Transverse colon (tissue), 4 donors: ENCODE data around the gene CNTRL.

Experiments
- CTCF ChIP-seq, 5 experiments: fragments of 200-600 bp in 3 of 5; fragments of 450-650 bp in 2 of 5; sonication (generic) in 3 of 5; IDR thresholded peaks; 1 replicate in 2 of 5; 2 replicates in 3 of 5; pipeline ENCODE4 v1.5.1; 2016 to 2017; ENCODE audit warnings: antibody characterized with exemption in 5 of 5, inconsistent platforms in 3 of 5, mild to moderate bottlenecking in 2 of 5, moderate library complexity in 1 of 5
- EP300 ChIP-seq: sonication (generic); formaldehyde crosslinking; IDR thresholded peaks from one replicate; pipeline ENCODE4 v1.6.1; 2017; ENCODE audit warnings: antibody characterized with exemption, low read depth
- POLR2A ChIP-seq: fragments of 450-650 bp; IDR thresholded peaks from one replicate; pipeline ENCODE4 v1.6.1; 2016; ENCODE audit warnings: antibody characterized with exemption, mild to moderate bottlenecking, moderate library complexity
- POLR2AphosphoS5 ChIP-seq, 3 donors: sonication (generic); formaldehyde crosslinking; IDR thresholded peaks; one replicate each; pipeline ENCODE4 v1.6.1; 2016; ENCODE audit warnings: antibody characterized with exemption in 3 of 3

GRCh38 chr9:121182101-121182836 lies 107.5 kb downstream of the CNTRL start:
- TF ChIP-seq CTCF (IDR thresholded peaks at IDR 0.05) (no peak), POLR2AphosphoS5 (IDR thresholded peaks at IDR 0.05) (no peak), EP300 (no peak), POLR2A (no peak)
